Measurements from ENCODE around the gene SKAP1. TPM values are rescaled to one million over a fixed set of nuclear protein-coding genes. Genes with fewer than 3 reads are reported as not detected.
"Not testable (repeated sequence)": the region's sequence is repeated elsewhere in the genome, so short reads cannot be mapped to it uniquely, and the experiment has no call there.

Gene SKAP1
- polyA plus RNA-seq, 4 donors: 9.9 to 13.6 (median 12.4) TPM

GRCh38 chr17:48229936-48230335 is 200.1 kb downstream of the SKAP1 start:
- no peak for DNase-seq (ENCODE audit: low read depth in 4 of 4, low spot score in 2 of 4)

GRCh38 chr17:48228720-48229119 is 201.3 kb downstream of the SKAP1 start:
- no peak for DNase-seq (ENCODE audit: low read depth in 4 of 4, low spot score in 2 of 4)

- no peak for DNase-seq (ENCODE audit: low read depth in 4 of 4, low spot score in 2 of 4)
Measured at GRCh38 chr17:48225725-48226567, 204.1 kb downstream of the SKAP1 start.

GRCh38 chr17:48223945-48224344 is 206.1 kb downstream of the SKAP1 start:
- DNase-seq (ENCODE audit: low read depth in 4 of 4, low spot score in 2 of 4): no peak

GRCh38 chr17:48219617-48220016 is 210.4 kb downstream of the SKAP1 start:
- no peak for DNase-seq (ENCODE audit: low read depth in 4 of 4, low spot score in 2 of 4)

GRCh38 chr17:48215583-48216139 is 214.4 kb downstream of the SKAP1 start:
- no peak for DNase-seq (ENCODE audit: low read depth in 4 of 4, low spot score in 2 of 4)

- no peak for DNase-seq (ENCODE audit: low read depth in 4 of 4, low spot score in 2 of 4)
Measured at GRCh38 chr17:48213797-48214196, 216.2 kb downstream of the SKAP1 start.

- DNase-seq (ENCODE audit: low read depth in 4 of 4, low spot score in 2 of 4): no peak
Measured at GRCh38 chr17:48211787-48212186, 218.2 kb downstream of the SKAP1 start.

- DNase-seq (ENCODE audit: low read depth in 4 of 4, low spot score in 2 of 4): no peak
Measured at GRCh38 chr17:48211011-48211410, 219.0 kb downstream of the SKAP1 start.

- no peak for DNase-seq (ENCODE audit: low read depth in 4 of 4, low spot score in 2 of 4)
Measured at GRCh38 chr17:48209973-48210372, 220.0 kb downstream of the SKAP1 start.

GRCh38 chr17:48207776-48208544 is 222.1 kb downstream of the SKAP1 start:
- no peak for DNase-seq (ENCODE audit: low read depth in 4 of 4, low spot score in 2 of 4)

- not testable (repeated sequence) for DNase-seq (ENCODE audit: low read depth in 4 of 4, low spot score in 2 of 4)
Measured at GRCh38 chr17:48207036-48207435, 223.0 kb downstream of the SKAP1 start.

GRCh38 chr17:48202959-48203358 is 227.1 kb downstream of the SKAP1 start:
- DNase-seq (ENCODE audit: low read depth in 4 of 4, low spot score in 2 of 4): no peak

- DNase-seq (ENCODE audit: low read depth in 4 of 4, low spot score in 2 of 4): no peak
Measured at GRCh38 chr17:48198950-48199541, 231.0 kb downstream of the SKAP1 start.

GRCh38 chr17:48195910-48196309 is 234.1 kb downstream of the SKAP1 start:
- DNase-seq (ENCODE audit: low read depth in 4 of 4, low spot score in 2 of 4): no peak

GRCh38 chr17:48194097-48194550 is 235.9 kb downstream of the SKAP1 start:
- no peak for DNase-seq (ENCODE audit: low read depth in 4 of 4, low spot score in 2 of 4)

- no peak for DNase-seq (ENCODE audit: low read depth in 4 of 4, low spot score in 2 of 4)
Measured at GRCh38 chr17:48192321-48192731, 237.7 kb downstream of the SKAP1 start.

GRCh38 chr17:48191362-48191761 is 238.7 kb downstream of the SKAP1 start:
- no peak for DNase-seq (ENCODE audit: low read depth in 4 of 4, low spot score in 2 of 4)

- DNase-seq (ENCODE audit: low read depth in 4 of 4, low spot score in 2 of 4): no peak
Measured at GRCh38 chr17:48190871-48191270, 239.1 kb downstream of the SKAP1 start.

GRCh38 chr17:48187872-48188608 is 242.0 kb downstream of the SKAP1 start:
- DNase-seq (ENCODE audit: low read depth in 4 of 4, low spot score in 2 of 4): no peak

All from left renal cortex interstitium (tissue), 4 donors.